ENCODE results near the gene ZNF750.

The ZNF750 gene

GRCh38 chr17:82881324-82881823, 41.6 kb upstream of the ZNF750 start:
- Histone ChIP-seq H3K4me1 (ENCODE audit: insufficient read depth, poor library complexity, severe bottlenecking) (peaks cover 22% of the 10 kb centered on the region), H3K27ac (ENCODE audit: poor library complexity, severe bottlenecking) (no peak overlapping the region), H3K9me3 (ENCODE audit: severe bottlenecking) (no peaks in the 10 kb centered on the region), H3K36me3 (ENCODE audit: low read depth) (no peaks in the 10 kb centered on the region), H3K4me3 (ENCODE audit: severe bottlenecking) (no peak overlapping the region), H3K27me3 (ENCODE audit: insufficient read depth, poor library complexity, severe bottlenecking) (no peaks in the 10 kb centered on the region)
- TF ChIP-seq CTCF (IDR thresholded peaks at IDR 0.05; ENCODE audit: poor library complexity, severe bottlenecking): no peak
- ATAC-seq (ENCODE audit: low read depth): no peak
- DNase-seq (ENCODE audit: low spot score): no peak

- ATAC-seq (ENCODE audit: low read depth) (no peak), DNase-seq (ENCODE audit: low spot score) (no peak)
- no peaks in the 10 kb centered on the region for H3K27me3 ChIP-seq (ENCODE audit: insufficient read depth, poor library complexity, severe bottlenecking)
- peaks cover 25% of the 10 kb centered on the region for H3K4me1 ChIP-seq (ENCODE audit: insufficient read depth, poor library complexity, severe bottlenecking)
- no peak overlapping the region for H3K27ac ChIP-seq (ENCODE audit: poor library complexity, severe bottlenecking)
- TF ChIP-seq CTCF (IDR thresholded peaks at IDR 0.05; ENCODE audit: poor library complexity, severe bottlenecking): no peak
- H3K4me3 ChIP-seq (ENCODE audit: severe bottlenecking): no peak overlapping the region
- no peaks in the 10 kb centered on the region for H3K9me3 ChIP-seq (ENCODE audit: severe bottlenecking)
- H3K36me3 ChIP-seq (ENCODE audit: low read depth): no peaks in the 10 kb centered on the region
These were observed 41.0 kb upstream of the ZNF750 start for GRCh38 chr17:82880620-82881323.

- DNase-seq (ENCODE audit: low spot score) (no peak), ATAC-seq (ENCODE audit: low read depth) (no peak)
- H3K27ac ChIP-seq (ENCODE audit: poor library complexity, severe bottlenecking): no peak overlapping the region
- TF ChIP-seq CTCF (IDR thresholded peaks at IDR 0.05; ENCODE audit: poor library complexity, severe bottlenecking): no peak
- H3K4me1 ChIP-seq (ENCODE audit: insufficient read depth, poor library complexity, severe bottlenecking): peaks cover 33% of the 10 kb centered on the region
- no peaks in the 10 kb centered on the region for H3K36me3 ChIP-seq (ENCODE audit: low read depth)
- H3K9me3 ChIP-seq (ENCODE audit: severe bottlenecking): no peaks in the 10 kb centered on the region
- H3K27me3 ChIP-seq (ENCODE audit: insufficient read depth, poor library complexity, severe bottlenecking): no peaks in the 10 kb centered on the region
- no peak overlapping the region for H3K4me3 ChIP-seq (ENCODE audit: severe bottlenecking)
These were observed 39.4 kb upstream of the ZNF750 start for GRCh38 chr17:82879241-82879640.

GRCh38 chr17:82878527-82878926, 38.7 kb upstream of the ZNF750 start:
- no peaks in the 10 kb centered on the region for H3K27me3 ChIP-seq (ENCODE audit: insufficient read depth, poor library complexity, severe bottlenecking)
- DNase-seq (ENCODE audit: low spot score) (no peak), ATAC-seq (ENCODE audit: low read depth) (no peak)
- no peaks in the 10 kb centered on the region for H3K36me3 ChIP-seq (ENCODE audit: low read depth)
- TF ChIP-seq CTCF (IDR thresholded peaks at IDR 0.05; ENCODE audit: poor library complexity, severe bottlenecking): no peak
- H3K9me3 ChIP-seq (ENCODE audit: severe bottlenecking): no peaks in the 10 kb centered on the region
- H3K4me3 ChIP-seq (ENCODE audit: severe bottlenecking): no peak overlapping the region
- no peak overlapping the region for H3K27ac ChIP-seq (ENCODE audit: poor library complexity, severe bottlenecking)
- peaks cover 38% of the 10 kb centered on the region for H3K4me1 ChIP-seq (ENCODE audit: insufficient read depth, poor library complexity, severe bottlenecking)

All from RWPE2 (cell line).